K562 (cell line): Measurements from ENCODE around the gene TBXAS1. TPM values are rescaled to one million over a fixed set of nuclear protein-coding genes. Genes with fewer than 3 reads are reported as not detected.
A peak's percentile ranks its signal among the peaks of the same experiment; 100 is the strongest.

Experiments used
- CBX3 ChIP-seq, 2 experiments: IDR thresholded peaks; 1 replicate in 1 of 2; 2 replicates in 1 of 2; pipeline ENCODE4 v1.6.1; 2012; ENCODE audit warnings: inconsistent platforms in 2 of 2, low read length in 2 of 2, borderline replicate concordance in 1 of 2, control low read depth in 1 of 2
- HNRNPL ChIP-seq: fragments of 200-400 bp; formaldehyde crosslinking; IDR thresholded peaks from 2 replicates; pipeline ENCODE4 v1.6.1; 2017; ENCODE audit warnings: low read depth, mild to moderate bottlenecking, low read length
- MYBL2 ChIP-seq, 2 experiments: fragments of 450-650 bp in 1 of 2; sonication (generic) in 1 of 2; formaldehyde crosslinking in 1 of 2; IDR thresholded peaks; 2 replicates each; pipeline versions ENCODE4 v1.6.1 to v1.8.1; 2017 to 2022; ENCODE audit warnings: borderline replicate concordance in 1 of 2, inconsistent platforms in 1 of 2, low read depth in 1 of 2, mild to moderate bottlenecking in 1 of 2, missing genetic modification reagents in 1 of 2, moderate library complexity in 1 of 2
- PPARD ChIP-seq: fragments of 250-450 bp; sonication (Bioruptor Pico); IDR thresholded peaks from 2 replicates; pipeline ENCODE4 v1.8.0; 2022; ENCODE audit warnings: inconsistent platforms, mild to moderate bottlenecking, moderate library complexity
- RAD21 ChIP-seq, 2 experiments: fragments of 250-450 bp in 1 of 2; fragments of 450-650 bp in 1 of 2; sonication (Bioruptor Pico) in 1 of 2; formaldehyde crosslinking in 1 of 2; IDR thresholded peaks in 1 of 2; conservative IDR thresholded peaks in 1 of 2; 2 replicates each; pipeline versions ENCODE4 v1.4.0 to v1.8.0; 2020 to 2022; ENCODE audit warnings: mild to moderate bottlenecking in 2 of 2, moderate library complexity in 1 of 2
- SAFB2 ChIP-seq: fragments of 200-400 bp; formaldehyde crosslinking; IDR thresholded peaks from 2 replicates; pipeline ENCODE4 v1.6.1; 2018; ENCODE audit warnings: borderline replicate concordance, low read length, low read depth, moderate library complexity; ENCODE audit not compliant: severe bottlenecking
- TEAD2 ChIP-seq: fragments of 450-650 bp; IDR thresholded peaks from 2 replicates; pipeline ENCODE4 v1.6.1; 2016; ENCODE audit warnings: missing genetic modification characterization, control low read depth, missing compliant biosample characterization
- ZNF592 ChIP-seq: fragments of 450-650 bp; IDR thresholded peaks from 2 replicates; pipeline ENCODE4 v1.6.1; 2017; ENCODE audit warnings: antibody characterized with exemption, mild to moderate bottlenecking
- ZNF740 ChIP-seq, 3 experiments: fragments of 200-800 bp in 1 of 3; sonication (Bioruptor generic) in 1 of 3; sonication (generic) in 1 of 3; formaldehyde crosslinking in 1 of 3; IDR thresholded peaks; 2 replicates each; pipeline versions ENCODE4 v1.6.1 to v1.8.0; 2016 to 2022; ENCODE audit warnings: mild to moderate bottlenecking in 2 of 3, missing compliant biosample characterization in 2 of 3, missing genetic modification characterization in 2 of 3, missing genetic modification reagents in 1 of 3
- polyA plus RNA-seq, 8 experiments: library from polyadenylated mRNA; depleted of rRNA in 4 of 8; stranded (reverse) in 5 of 8; unstranded in 3 of 8; fragments of >200 nt; fragmentation: Nextera tagmentation in 2 of 8; fragmentation: Illumina TruSeq in 1 of 8; extraction: Ambion mirVana in 2 of 8; extraction: Trizol in 1 of 8; gene quantifications; 2 replicates each; pipeline versions ENCODE4 v1.2.1 to v1.2.3, GENCODE V29; 2011 to 2014; ENCODE audit warnings: inconsistent platforms in 1 of 8, missing spikeins in 1 of 8
- total RNA-seq, 7 experiments: library from RNA; depleted of rRNA in 6 of 7; stranded (reverse); fragments of >200 nt in 6 of 7; fragmentation: Illumina TruSeq in 2 of 7; extraction: Trizol in 2 of 7; gene quantifications; 2 replicates each; pipeline versions ENCODE4 v1.2.1 to v1.2.3, GENCODE V29; 2011 to 2021; ENCODE audit warnings: low replicate concordance in 1 of 7
- TF ChIP-seq, protein P1 (sequence below): fragments of 450-650 bp; IDR thresholded peaks from 2 replicates; pipeline ENCODE4 v1.6.1; 2018; ENCODE audit warnings: mild to moderate bottlenecking, low read depth; ENCODE audit not compliant: partially characterized antibody
- TF ChIP-seq, protein P2 (sequence below): fragments of 450-650 bp; IDR thresholded peaks from 2 replicates; pipeline ENCODE4 v1.6.1; 2016
- TF ChIP-seq, protein P3 (sequence below): fragments of 250-450 bp; sonication (Bioruptor Pico); IDR thresholded peaks from 2 replicates; pipeline ENCODE4 v1.4.0; 2020; ENCODE audit warnings: mild to moderate bottlenecking
- TF ChIP-seq, protein P4 (sequence below), 2 experiments: fragments of 450-650 bp; conservative IDR thresholded peaks; 2 replicates each; pipeline ENCODE4 v1.6.1; 2017; ENCODE audit warnings: mild to moderate bottlenecking in 2 of 2, moderate library complexity in 2 of 2

Gene TBXAS1
- total and polyA plus RNA-seq, 9 of the 15 experiments (the other 6 are each of a cell fraction or from before 2014, with no cell fraction given), result 1.1 to 8.3 (median 1.9) TPM

DNA sequence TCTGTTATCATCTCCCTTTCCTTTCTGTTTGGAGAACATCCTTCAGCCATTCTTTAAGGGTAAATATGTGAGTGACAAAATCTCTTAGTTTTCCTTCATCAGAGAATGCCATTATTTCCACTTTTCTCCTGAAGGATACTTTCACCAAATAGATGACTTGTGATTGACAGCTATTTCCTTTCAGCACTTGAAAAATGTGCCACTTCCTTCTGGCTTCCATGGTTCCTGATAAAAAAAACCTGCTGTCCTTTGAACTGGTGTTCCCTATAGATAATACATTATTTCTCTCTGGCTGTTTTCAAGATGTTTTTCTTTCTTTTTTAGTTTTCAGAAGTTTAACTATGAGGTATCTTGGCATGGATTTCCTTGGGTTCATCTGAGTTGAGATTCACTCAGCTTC lies 79.7 kb downstream of the TBXAS1 start (continued):
- TF ChIP-seq, protein P1, sequence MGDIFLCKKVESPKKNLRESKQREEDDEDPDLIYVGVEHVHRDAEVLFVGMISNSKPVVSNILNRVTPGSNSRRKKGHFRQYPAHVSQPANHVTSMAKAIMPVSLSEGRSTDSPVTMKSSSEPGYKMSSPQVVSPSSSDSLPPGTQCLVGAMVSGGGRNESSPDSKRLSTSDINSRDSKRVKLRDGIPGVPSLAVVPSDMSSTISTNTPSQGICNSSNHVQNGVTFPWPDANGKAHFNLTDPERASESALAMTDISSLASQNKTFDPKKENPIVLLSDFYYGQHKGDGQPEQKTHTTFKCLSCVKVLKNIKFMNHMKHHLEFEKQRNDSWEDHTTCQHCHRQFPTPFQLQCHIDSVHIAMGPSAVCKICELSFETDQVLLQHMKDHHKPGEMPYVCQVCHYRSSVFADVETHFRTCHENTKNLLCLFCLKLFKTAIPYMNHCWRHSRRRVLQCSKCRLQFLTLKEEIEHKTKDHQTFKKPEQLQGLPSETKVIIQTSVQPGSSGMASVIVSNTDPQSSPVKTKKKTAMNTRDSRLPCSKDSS, result no peak
- TF ChIP-seq, protein P2, sequence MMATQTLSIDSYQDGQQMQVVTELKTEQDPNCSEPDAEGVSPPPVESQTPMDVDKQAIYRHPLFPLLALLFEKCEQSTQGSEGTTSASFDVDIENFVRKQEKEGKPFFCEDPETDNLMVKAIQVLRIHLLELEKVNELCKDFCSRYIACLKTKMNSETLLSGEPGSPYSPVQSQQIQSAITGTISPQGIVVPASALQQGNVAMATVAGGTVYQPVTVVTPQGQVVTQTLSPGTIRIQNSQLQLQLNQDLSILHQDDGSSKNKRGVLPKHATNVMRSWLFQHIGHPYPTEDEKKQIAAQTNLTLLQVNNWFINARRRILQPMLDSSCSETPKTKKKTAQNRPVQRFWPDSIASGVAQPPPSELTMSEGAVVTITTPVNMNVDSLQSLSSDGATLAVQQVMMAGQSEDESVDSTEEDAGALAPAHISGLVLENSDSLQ, result peak; percentile 96
- no peak for TF ChIP-seq TEAD2
- TF ChIP-seq SAFB2, result no peak
- TF ChIP-seq MYBL2 (IDR thresholded peaks at IDR 0.05; ENCODE audit: low read depth), result no peak
- TF ChIP-seq MYBL2 (CRISPR knock-in tag; IDR thresholded peaks at IDR 0.05; ENCODE audit: borderline replicate concordance), result no peak
- TF ChIP-seq RAD21 (CRISPR knock-in tag; conservative IDR thresholded peaks at IDR 0.05 in 1 of 2, IDR thresholded peaks at IDR 0.05 in 1 of 2), result no peak
- TF ChIP-seq, protein P3, sequence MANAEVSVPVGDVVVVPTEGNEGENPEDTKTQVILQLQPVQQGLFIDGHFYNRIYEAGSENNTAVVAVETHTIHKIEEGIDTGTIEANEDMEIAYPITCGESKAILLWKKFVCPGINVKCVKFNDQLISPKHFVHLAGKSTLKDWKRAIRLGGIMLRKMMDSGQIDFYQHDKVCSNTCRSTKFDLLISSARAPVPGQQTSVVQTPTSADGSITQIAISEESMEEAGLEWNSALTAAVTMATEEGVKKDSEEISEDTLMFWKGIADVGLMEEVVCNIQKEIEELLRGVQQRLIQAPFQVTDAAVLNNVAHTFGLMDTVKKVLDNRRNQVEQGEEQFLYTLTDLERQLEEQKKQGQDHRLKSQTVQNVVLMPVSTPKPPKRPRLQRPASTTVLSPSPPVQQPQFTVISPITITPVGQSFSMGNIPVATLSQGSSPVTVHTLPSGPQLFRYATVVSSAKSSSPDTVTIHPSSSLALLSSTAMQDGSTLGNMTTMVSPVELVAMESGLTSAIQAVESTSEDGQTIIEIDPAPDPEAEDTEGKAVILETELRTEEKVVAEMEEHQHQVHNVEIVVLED (CRISPR knock-in tag), result no peak
- TF ChIP-seq CBX3 (IDR thresholded peaks at IDR 0.05; ENCODE audit: borderline replicate concordance in 1 of 2, low read length in 2 of 2), result peak in 1 of 2 experiments; percentile 80; a peak in 1 of 3 replicates
- TF ChIP-seq PPARD (CRISPR knock-in tag), result no peak
- peak; percentile 57; the same call in 1 of the 2 replicates for TF ChIP-seq ZNF592
- TF ChIP-seq, protein P4, sequence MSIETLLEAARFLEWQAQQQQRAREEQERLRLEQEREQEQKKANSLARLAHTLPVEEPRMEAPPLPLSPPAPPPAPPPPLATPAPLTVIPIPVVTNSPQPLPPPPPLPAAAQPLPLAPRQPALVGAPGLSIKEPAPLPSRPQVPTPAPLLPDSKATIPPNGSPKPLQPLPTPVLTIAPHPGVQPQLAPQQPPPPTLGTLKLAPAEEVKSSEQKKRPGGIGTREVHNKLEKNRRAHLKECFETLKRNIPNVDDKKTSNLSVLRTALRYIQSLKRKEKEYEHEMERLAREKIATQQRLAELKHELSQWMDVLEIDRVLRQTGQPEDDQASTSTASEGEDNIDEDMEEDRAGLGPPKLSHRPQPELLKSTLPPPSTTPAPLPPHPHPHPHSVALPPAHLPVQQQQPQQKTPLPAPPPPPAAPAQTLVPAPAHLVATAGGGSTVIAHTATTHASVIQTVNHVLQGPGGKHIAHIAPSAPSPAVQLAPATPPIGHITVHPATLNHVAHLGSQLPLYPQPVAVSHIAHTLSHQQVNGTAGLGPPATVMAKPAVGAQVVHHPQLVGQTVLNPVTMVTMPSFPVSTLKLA (conservative IDR thresholded peaks at IDR 0.05), result 0 out of 4 replicates have a peak, but pooled peaks of 1 of the 2 experiments have one; percentile 23
- TF ChIP-seq HNRNPL, result no peak
- TF ChIP-seq ZNF740 (CRISPR knock-in tag; IDR thresholded peaks at IDR 0.05), result no peak
- TF ChIP-seq ZNF740 (tag; IDR thresholded peaks at IDR 0.05), result no peak
